D721Med (cell line): Measurements from ENCODE around the gene LIMS1.

ENCODE experiments used
- DNase-seq: peaks from one replicate; pipeline ENCODE4 v3.0.0; 2011; ENCODE audit warnings: low spot score; ENCODE audit not compliant: insufficient read length
- FAIRE-seq: peaks from 2 replicates; lab custom pipeline; 2011; peaks lifted over from hg19 to GRCh38; lab: Jason Lieb, UNC
- TF ChIP-seq, protein P1 (sequence below): IDR thresholded peaks from 2 replicates; pipeline ENCODE4 v1.5.1; 2012; ENCODE audit warnings: mild to moderate bottlenecking, control low read depth; ENCODE audit not compliant: insufficient read depth; ENCODE audit errors: missing control alignments

The LIMS1 gene

DNA sequence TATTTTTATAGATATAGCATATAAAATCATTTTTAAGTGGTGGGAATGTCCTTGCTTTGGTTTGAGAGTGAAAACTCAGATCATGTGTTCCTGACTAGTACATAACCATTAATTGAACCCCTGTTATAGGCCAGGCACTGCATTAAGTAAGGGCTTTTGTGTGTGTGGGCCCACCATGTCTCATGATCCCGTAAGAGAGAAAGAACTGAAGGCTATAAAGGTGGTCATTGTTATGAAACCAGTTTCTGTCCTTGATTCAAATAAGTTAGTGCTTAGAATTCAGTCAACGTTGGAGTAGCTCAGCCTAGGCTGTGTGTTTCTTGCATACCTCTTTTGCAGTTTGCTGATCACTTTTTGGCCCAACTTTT, 91.5 kb downstream of the LIMS1 start:
- DNase-seq (no peak), FAIRE-seq (no peak)
- TF ChIP-seq, protein P1, sequence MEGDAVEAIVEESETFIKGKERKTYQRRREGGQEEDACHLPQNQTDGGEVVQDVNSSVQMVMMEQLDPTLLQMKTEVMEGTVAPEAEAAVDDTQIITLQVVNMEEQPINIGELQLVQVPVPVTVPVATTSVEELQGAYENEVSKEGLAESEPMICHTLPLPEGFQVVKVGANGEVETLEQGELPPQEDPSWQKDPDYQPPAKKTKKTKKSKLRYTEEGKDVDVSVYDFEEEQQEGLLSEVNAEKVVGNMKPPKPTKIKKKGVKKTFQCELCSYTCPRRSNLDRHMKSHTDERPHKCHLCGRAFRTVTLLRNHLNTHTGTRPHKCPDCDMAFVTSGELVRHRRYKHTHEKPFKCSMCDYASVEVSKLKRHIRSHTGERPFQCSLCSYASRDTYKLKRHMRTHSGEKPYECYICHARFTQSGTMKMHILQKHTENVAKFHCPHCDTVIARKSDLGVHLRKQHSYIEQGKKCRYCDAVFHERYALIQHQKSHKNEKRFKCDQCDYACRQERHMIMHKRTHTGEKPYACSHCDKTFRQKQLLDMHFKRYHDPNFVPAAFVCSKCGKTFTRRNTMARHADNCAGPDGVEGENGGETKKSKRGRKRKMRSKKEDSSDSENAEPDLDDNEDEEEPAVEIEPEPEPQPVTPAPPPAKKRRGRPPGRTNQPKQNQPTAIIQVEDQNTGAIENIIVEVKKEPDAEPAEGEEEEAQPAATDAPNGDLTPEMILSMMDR, result no peak

DNA sequence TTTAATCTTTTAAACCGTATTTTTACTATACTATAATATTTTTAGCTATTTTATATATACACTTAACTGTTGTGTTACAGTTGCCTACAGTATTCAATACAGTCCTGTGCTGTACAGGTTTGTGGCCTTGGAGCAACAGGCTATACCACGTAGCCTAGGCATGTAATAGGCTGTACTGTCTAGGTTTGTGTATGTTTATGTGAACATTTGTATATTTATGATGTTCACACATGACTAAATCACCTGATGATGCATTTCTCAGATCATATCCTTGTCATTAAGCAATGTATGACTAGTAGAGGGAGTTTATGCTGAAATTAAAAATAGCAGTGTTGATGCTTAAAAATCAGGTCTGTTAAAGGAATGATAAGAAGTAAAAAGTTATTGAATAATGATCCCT, 92.7 kb downstream of the LIMS1 start:
- no peak for FAIRE-seq
- TF ChIP-seq, protein P1, result no peak
- DNase-seq, result no peak

DNA sequence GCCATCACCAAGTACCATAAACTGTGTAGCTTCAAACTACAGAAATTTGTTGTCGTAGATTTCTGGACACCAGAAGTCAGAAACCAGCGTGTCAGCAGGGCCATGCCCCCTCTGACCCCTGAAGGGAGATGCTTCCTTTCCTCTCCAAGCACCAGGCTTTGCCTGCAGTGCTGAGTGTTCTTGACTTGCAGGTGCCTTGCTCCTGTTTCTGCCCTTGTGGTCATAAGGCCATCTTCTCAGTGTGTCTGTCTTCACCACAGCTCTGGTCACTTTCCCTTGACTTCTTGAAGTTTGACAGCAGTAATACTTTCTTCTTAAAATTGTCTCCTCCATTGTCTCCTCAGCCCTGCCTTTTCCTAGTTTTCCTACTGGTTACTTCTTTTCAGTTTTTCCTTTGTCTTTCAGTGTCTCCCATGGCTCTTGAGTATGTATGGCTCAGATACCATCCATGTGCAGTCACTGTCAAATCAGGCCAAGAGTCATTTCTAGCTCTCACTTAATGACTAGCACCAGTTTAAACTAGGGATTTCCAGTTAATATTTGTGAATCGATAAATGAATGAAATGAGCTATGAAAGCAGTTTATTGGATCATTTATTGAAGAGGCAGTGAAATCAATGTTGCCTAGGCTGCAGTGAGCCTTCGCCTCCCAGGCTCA, 93.8 kb downstream of the LIMS1 start:
- TF ChIP-seq, protein P1, result no peak
- DNase-seq (no peak), FAIRE-seq (no peak)

DNA sequence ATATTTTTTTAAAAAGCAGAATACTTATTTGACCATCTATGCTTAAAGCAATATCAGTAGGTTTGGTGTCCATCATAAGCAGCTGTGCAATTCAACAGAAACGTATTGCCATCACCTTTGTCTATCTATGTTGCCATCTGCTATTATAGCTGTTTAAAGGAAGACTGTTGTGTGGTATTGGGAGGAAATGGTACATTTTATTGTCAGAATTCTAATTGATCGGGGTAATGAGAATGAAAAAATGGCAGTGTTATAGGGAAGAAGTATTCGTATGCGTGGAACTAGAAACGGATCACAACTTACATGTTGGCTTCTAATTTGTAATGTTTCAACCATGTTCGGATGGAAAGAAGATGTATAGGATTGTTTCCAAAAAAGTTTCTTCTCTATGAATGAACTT, 94.7 kb downstream of the LIMS1 start:
- no peak for FAIRE-seq
- TF ChIP-seq, protein P1, result no peak
- DNase-seq, result no peak

DNA sequence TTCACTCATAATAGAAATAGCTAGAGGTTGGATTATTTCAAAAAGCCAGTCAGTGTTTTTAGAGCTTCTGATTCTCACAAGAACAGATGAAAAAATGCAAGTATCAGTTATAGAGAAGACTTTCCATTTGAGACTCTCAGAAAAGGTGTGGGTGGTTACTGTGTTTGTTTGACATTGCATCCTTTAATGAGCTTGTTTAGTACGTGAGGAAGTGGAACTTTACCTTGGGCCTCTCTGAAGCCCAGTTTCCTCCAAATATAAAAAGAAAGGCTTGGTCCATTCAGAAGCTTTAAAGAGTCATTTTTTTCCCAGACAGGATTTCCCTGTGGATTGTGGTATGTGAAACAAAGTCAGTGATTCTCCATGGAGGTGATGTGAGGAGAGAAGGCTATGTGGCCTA, 95.1 kb downstream of the LIMS1 start:
- TF ChIP-seq, protein P1, result no peak
- DNase-seq, result no peak
- FAIRE-seq, result no peak

DNA sequence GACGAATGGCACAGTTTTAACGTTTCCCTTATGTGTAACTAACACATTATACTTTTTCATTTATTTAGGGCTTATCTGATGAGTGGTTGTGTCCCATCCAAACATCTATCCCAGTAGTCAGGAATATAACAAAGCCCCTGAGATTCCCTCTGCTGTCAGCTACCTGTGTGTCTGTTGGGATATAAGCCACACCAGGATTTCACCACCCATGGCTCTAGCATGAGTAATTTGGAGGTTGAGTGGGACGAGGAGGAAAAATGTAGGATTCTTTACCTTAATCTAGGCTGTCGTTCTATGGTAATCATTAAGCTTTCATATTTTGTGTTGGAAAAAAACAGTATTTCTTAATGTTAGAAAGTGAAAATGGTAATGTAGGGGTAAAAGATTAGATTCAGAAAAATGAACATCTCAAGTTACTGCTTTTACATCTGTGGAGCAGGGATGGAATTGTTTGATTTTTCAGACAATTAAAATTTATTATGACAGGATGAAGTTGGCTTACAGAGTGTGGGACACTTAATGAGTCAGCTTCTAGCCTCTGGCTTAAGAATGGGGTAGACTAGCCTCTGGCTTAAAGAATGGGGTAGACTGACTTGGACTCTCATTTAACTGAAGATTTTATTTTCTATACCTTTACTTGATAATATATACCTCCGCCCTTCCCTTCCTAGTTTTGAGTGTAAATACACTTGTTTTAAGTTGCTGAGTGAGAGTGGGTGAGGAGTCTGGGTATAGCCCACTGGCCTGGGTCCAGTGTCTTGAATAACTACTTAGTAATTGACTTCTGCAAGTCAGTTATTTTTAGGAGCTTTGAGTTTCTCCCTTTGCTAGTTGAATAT, 96.5 kb downstream of the LIMS1 start:
- FAIRE-seq (no peak), DNase-seq (no peak)
- TF ChIP-seq, protein P1, result no peak
